SU-DHL-6 (cell line): ENCODE measurements around the gene DSG4.
"Not testable (repeated sequence)": the region's sequence is repeated elsewhere in the genome, so short reads cannot be mapped to it uniquely, and the experiment has no call there.

ENCODE experiments used
- H2AFZ ChIP-seq: fragments of 200-600 bp; sonication (generic); 2 replicates; pipeline ENCODE4 v1.6.1; 2014; ENCODE audit warnings: low read depth, mild to moderate bottlenecking, moderate library complexity, mixed read lengths, antibody characterized with exemption, low read length; ENCODE audit not compliant: severe bottlenecking
- H3F3A ChIP-seq: fragments of 200-600 bp; shearing (Covaris generic); 2 replicates; pipeline ENCODE4 v1.6.0; 2016; ENCODE audit warnings: antibody characterized with exemption, mild to moderate bottlenecking; ENCODE audit not compliant: insufficient read depth
- H3K27ac ChIP-seq: fragments of 200-600 bp; sonication (generic); 2 replicates; pipeline ENCODE4 v1.5.1; 2016; ENCODE audit warnings: low read depth, mild to moderate bottlenecking, low read length, moderate library complexity, mixed read lengths
- H3K27me3 ChIP-seq: fragments of 200-600 bp; sonication (generic), shearing (Covaris generic); 2 replicates; pipeline ENCODE4 v1.6.0; 2014; ENCODE audit warnings: mild to moderate bottlenecking, low read length
- H3K36me3 ChIP-seq: fragments of 200-600 bp; sonication (generic); 2 replicates; pipeline ENCODE4 v1.6.1; 2014; ENCODE audit warnings: mild to moderate bottlenecking, low read length, mixed read lengths
- H3K4me2 ChIP-seq: fragments of 300-600, 200-600 bp; shearing (Covaris generic), sonication (generic); 2 replicates; pipeline ENCODE4 v1.6.0; 2014; ENCODE audit warnings: low read length, low read depth, mild to moderate bottlenecking; ENCODE audit not compliant: poor library complexity, severe bottlenecking
- H3K4me3 ChIP-seq: fragments of 200-600 bp; sonication (generic); 2 replicates; pipeline ENCODE4 v1.5.1; 2014; ENCODE audit warnings: antibody characterized with exemption, low read length, mild to moderate bottlenecking, mixed read lengths; ENCODE audit not compliant: insufficient read depth, poor library complexity, severe bottlenecking
- H3K79me2 ChIP-seq: fragments of 200-600 bp; sonication (generic); 2 replicates; pipeline ENCODE4 v1.6.1; 2014; ENCODE audit warnings: mild to moderate bottlenecking, low read length, moderate library complexity; ENCODE audit not compliant: insufficient read depth
- H3K9ac ChIP-seq: fragments of 200-600 bp; sonication (generic); 2 replicates; pipeline ENCODE4 v1.7.0; 2014; ENCODE audit warnings: mild to moderate bottlenecking, low read length
- H3K9me2 ChIP-seq: fragments of 200-600 bp; sonication (generic); replicated peaks from 2 replicates; pipeline ENCODE4 v1.6.1; 2014; ENCODE audit warnings: low read length; ENCODE audit not compliant: insufficient read depth
- H3K9me3 ChIP-seq: fragments of 200-600 bp; sonication (generic); 2 replicates; pipeline ENCODE4 v1.6.1; 2014; ENCODE audit warnings: low read length, mixed read lengths; ENCODE audit not compliant: insufficient read depth
- H4K20me1 ChIP-seq: fragments of 200-600 bp; sonication (generic); 2 replicates; pipeline ENCODE4 v1.6.1; 2014; ENCODE audit warnings: low read depth, mild to moderate bottlenecking, antibody characterized with exemption, low read length, moderate library complexity, mixed read lengths
- EZH2phosphoT487 ChIP-seq: fragments of 200-600 bp; sonication (generic), shearing (Covaris generic); conservative IDR thresholded peaks from 2 replicates; pipeline ENCODE4 v1.6.1; 2018; ENCODE audit warnings: mild to moderate bottlenecking, antibody characterized with exemption, low read length, moderate library complexity, mixed read lengths
- TF ChIP-seq, protein P1 (sequence below): fragments of 200-600 bp; sonication (generic); IDR thresholded peaks from one replicate; pipeline ENCODE4 v1.5.1; 2017; ENCODE audit warnings: antibody characterized with exemption, mild to moderate bottlenecking, low read length, moderate library complexity; ENCODE audit not compliant: insufficient read depth, poor library complexity, severe bottlenecking

DSG4 gene

GRCh38 chr18:31376477-31376876 is at the start of gene DSG4:
Gene DSG4, plus strand, starts transcription at chr18:31376777. Its CDS starts 135 bp downstream, at chr18:31376912.
- TF ChIP-seq, protein P1, sequence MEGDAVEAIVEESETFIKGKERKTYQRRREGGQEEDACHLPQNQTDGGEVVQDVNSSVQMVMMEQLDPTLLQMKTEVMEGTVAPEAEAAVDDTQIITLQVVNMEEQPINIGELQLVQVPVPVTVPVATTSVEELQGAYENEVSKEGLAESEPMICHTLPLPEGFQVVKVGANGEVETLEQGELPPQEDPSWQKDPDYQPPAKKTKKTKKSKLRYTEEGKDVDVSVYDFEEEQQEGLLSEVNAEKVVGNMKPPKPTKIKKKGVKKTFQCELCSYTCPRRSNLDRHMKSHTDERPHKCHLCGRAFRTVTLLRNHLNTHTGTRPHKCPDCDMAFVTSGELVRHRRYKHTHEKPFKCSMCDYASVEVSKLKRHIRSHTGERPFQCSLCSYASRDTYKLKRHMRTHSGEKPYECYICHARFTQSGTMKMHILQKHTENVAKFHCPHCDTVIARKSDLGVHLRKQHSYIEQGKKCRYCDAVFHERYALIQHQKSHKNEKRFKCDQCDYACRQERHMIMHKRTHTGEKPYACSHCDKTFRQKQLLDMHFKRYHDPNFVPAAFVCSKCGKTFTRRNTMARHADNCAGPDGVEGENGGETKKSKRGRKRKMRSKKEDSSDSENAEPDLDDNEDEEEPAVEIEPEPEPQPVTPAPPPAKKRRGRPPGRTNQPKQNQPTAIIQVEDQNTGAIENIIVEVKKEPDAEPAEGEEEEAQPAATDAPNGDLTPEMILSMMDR = no peak
- no peak for TF ChIP-seq EZH2phosphoT487
- Histone ChIP-seq H3K79me2 (no peaks in the 10 kb centered on the region), H4K20me1 (no peaks in the 10 kb centered on the region)

GRCh38 chr18:31329787-31330438 is 46.7 kb upstream of the DSG4 start:
- H4K20me1 ChIP-seq = no peaks in the 10 kb centered on the region
- no peak overlapping the region for H3K27ac ChIP-seq
- H3F3A ChIP-seq = no peaks in the 10 kb centered on the region
- TF ChIP-seq, protein P1 = no peak
- TF ChIP-seq EZH2phosphoT487 = no peak
- H3K4me3 ChIP-seq = no peak overlapping the region
- H3K9me2 ChIP-seq = no peaks in the 10 kb centered on the region
- no peaks in the 10 kb centered on the region for H3K36me3 ChIP-seq
- no peak overlapping the region for H3K9ac ChIP-seq
- H2AFZ ChIP-seq = no peak overlapping the region
- H3K4me2 ChIP-seq = no peak overlapping the region
- no peaks in the 10 kb centered on the region for H3K9me3 ChIP-seq
- H3K27me3 ChIP-seq = no peaks in the 10 kb centered on the region
- H3K79me2 ChIP-seq = no peaks in the 10 kb centered on the region

More at GRCh38 chr18:31376477-31376876, at the start of gene DSG4:
- H3K27ac ChIP-seq = no peak within 1 kb of the TSS
- H3K4me2 ChIP-seq = no peak within 1 kb of the TSS
- no peaks in the 10 kb centered on the region for H3K9me3 ChIP-seq
- no peak within 1 kb of the TSS for H3K9ac ChIP-seq
- H3K4me3 ChIP-seq = no peak within 1 kb of the TSS
- no peaks in the 10 kb centered on the region for H3K27me3 ChIP-seq
- H3K9me2 ChIP-seq = no peaks in the 10 kb centered on the region
- no peaks in the 10 kb centered on the region for H3F3A ChIP-seq
- H3K36me3 ChIP-seq = no peaks in the 10 kb centered on the region
- H2AFZ ChIP-seq = no peak within 1 kb of the TSS

- Histone ChIP-seq H2AFZ (no peak overlapping the region), H3K9me3 (no peaks in the 10 kb centered on the region), H4K20me1 (no peaks in the 10 kb centered on the region), H3K4me3 (no peak overlapping the region), H3K27me3 (no peaks in the 10 kb centered on the region), H3K79me2 (no peaks in the 10 kb centered on the region), H3K9ac (no peak overlapping the region), H3K27ac (no peak overlapping the region), H3F3A (no peaks in the 10 kb centered on the region), H3K9me2 (no peaks in the 10 kb centered on the region), H3K36me3 (no peaks in the 10 kb centered on the region), H3K4me2 (no peak overlapping the region)
- TF ChIP-seq, protein P1 = no peak
- no peak for TF ChIP-seq EZH2phosphoT487
Measured at GRCh38 chr18:31343454-31343853, 33.1 kb upstream of the DSG4 start.

GRCh38 chr18:31353336-31353735 is 23.2 kb upstream of the DSG4 start:
- not testable (repeated sequence) for H3K36me3 ChIP-seq, H3K4me2 ChIP-seq, H3K27ac ChIP-seq, H2AFZ ChIP-seq, H3K9me2 ChIP-seq, H3K4me3 ChIP-seq, H3K79me2 ChIP-seq, H3F3A ChIP-seq, H4K20me1 ChIP-seq, H3K9ac ChIP-seq, H3K9me3 ChIP-seq, H3K27me3 ChIP-seq
